Measurements from ENCODE around the gene TMEM108. TPM values are rescaled to one million over a fixed set of nuclear protein-coding genes. Genes with fewer than 3 reads are reported as not detected.

TMEM108 gene
- total and polyA plus RNA-seq, 2 of the 4 experiments (the other 2 are of a cell fraction) = 0.18 to 2.2 TPM

DNA sequence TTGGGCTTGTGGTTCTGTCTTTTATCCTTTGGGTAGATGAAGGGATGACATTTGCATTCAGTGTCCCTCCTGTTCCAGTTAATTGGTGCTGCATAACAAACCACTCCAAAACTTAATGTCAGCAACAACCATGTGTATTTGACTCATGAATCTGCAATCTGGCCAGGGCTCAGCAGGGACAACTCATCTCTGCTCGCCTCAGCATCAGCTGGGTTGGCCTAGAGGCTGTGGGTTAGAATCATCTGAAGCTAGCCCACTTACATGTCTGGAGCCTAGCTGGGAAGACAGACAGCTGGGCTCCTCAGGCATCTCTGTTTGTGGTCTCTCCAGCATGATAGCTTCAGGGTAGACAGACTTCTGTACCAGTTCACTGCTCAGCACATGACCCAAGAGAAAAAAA is 92.0 kb downstream of the TMEM108 start:
- in situ Hi-C loops (cut with MboI; ENCODE audit: low sequenced_read_pairs) = no loop called here
- CTCF ChIA-PET = no interaction called here

More for the DNA sequence above, 92.0 kb downstream of the TMEM108 start:
- intact Hi-C loops (cut with micrococcal nuclease) (no loop called here), dilution Hi-C loops (cut with HindIII; ENCODE audit: low sequenced_read_pairs, unreplicated experiment) (no loop called here)
- POLR2A ChIA-PET (ENCODE audit: unreplicated experiment) = no interaction called here
- Histone ChIP-seq H3K4me2 (ENCODE audit: low read depth, low read length) (no peak overlapping the region), H2BK5ac (ENCODE audit: low read depth, low read length, poor library complexity, severe bottlenecking) (no peak overlapping the region), H3K9me3 (ENCODE audit: control insufficient read depth, insufficient read depth, low read length) (no peaks in the 10 kb centered on the region), H3K4me3 (ENCODE audit: insufficient read depth, low read depth, low read length) (no peak overlapping the region), H3K9me1 (ENCODE audit: insufficient read depth, low read length) (no peaks in the 10 kb centered on the region), H3K23ac (ENCODE audit: low read depth, low read length) (no peak overlapping the region), H4K20me1 (ENCODE audit: insufficient read depth, low read length) (no peaks in the 10 kb centered on the region), H2AK5ac (ENCODE audit: low read depth, low read length) (no peak overlapping the region), H3K27ac (ENCODE audit: insufficient read depth, low read length) (no peak overlapping the region), H2AFZ (replicated peaks; ENCODE audit: low read length, poor library complexity) (no peak overlapping the region), H3K18ac (ENCODE audit: low read depth, low read length) (no peak overlapping the region), H4K5ac (ENCODE audit: low read depth, low read length) (no peak overlapping the region), H2BK15ac (ENCODE audit: low read depth, low read length) (no peak overlapping the region), H3K36me3 (ENCODE audit: control insufficient read depth, insufficient read depth, low read length) (no peaks in the 10 kb centered on the region), H2BK20ac (ENCODE audit: low read depth, low read length) (no peak overlapping the region), H3K9ac (ENCODE audit: low read depth, low read length) (no peak overlapping the region), H2AK9ac (replicated peaks; ENCODE audit: low read depth, low read length, poor library complexity) (no peak overlapping the region), H4K91ac (ENCODE audit: insufficient read depth, low read depth, low read length) (no peak overlapping the region), H3K79me1 (ENCODE audit: low read depth in 1 of 2, low read length in 2 of 2) (no peaks in the 10 kb centered on the region), H3K14ac (replicated peaks; ENCODE audit: low read depth, low read length) (no peak overlapping the region), H2BK120ac (ENCODE audit: low read depth, low read length) (no peak overlapping the region), H4K8ac (ENCODE audit: low read depth in 2 of 2, low read length in 2 of 2) (no peak overlapping the region), H3K56ac (ENCODE audit: extremely low read depth, insufficient read depth, low read length) (no peak overlapping the region), H3K27me3 (ENCODE audit: control insufficient read depth, insufficient read depth, low read length) (no peaks in the 10 kb centered on the region), H3K4me1 (ENCODE audit: control insufficient read depth, insufficient read depth, low read length) (no peaks in the 10 kb centered on the region), H3K4ac (ENCODE audit: low read depth, low read length) (no peak overlapping the region)
- ATAC-seq (ENCODE audit: low read depth) (no peak), DNase-seq (peak; percentile 48)
- BruUV-seq (replicated peaks) = no TSS peak
- WGBS, 2 experiments (ENCODE audit: extremely low coverage in 2 of 2, insufficient read length in 1 of 2) = 17% methylated on average over 1 of the region's 1 CpG; no CpG with 5 or more reads in 1 of the 2 experiments
- no peak for TF ChIP-seq NFE2L2 (IDR thresholded peaks at IDR 0.05; ENCODE audit: low read depth, low read length)
- no peak for TF ChIP-seq SMC3 (IDR thresholded peaks at IDR 0.05; ENCODE audit: low read depth, low read length)
- no peak for TF ChIP-seq MXI1 (IDR thresholded peaks at IDR 0.05; ENCODE audit: borderline replicate concordance, low read depth, low read length)
- no peak for TF ChIP-seq POLR2A (IDR thresholded peaks at IDR 0.05; ENCODE audit: low read depth, low read length)
- TF ChIP-seq MAFK (IDR thresholded peaks at IDR 0.05; ENCODE audit: low read depth, low read length) = no peak
- no peak for TF ChIP-seq FOS (IDR thresholded peaks at IDR 0.05; ENCODE audit: low read depth, low read length)
- TF ChIP-seq, protein P1, sequence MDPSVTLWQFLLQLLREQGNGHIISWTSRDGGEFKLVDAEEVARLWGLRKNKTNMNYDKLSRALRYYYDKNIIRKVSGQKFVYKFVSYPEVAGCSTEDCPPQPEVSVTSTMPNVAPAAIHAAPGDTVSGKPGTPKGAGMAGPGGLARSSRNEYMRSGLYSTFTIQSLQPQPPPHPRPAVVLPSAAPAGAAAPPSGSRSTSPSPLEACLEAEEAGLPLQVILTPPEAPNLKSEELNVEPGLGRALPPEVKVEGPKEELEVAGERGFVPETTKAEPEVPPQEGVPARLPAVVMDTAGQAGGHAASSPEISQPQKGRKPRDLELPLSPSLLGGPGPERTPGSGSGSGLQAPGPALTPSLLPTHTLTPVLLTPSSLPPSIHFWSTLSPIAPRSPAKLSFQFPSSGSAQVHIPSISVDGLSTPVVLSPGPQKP (IDR thresholded peaks at IDR 0.05; ENCODE audit: borderline replicate concordance, low read depth, low read length) = no peak
- no peak for TF ChIP-seq RAD21 (IDR thresholded peaks at IDR 0.05; ENCODE audit: low read length)
- TF ChIP-seq, protein P2, sequence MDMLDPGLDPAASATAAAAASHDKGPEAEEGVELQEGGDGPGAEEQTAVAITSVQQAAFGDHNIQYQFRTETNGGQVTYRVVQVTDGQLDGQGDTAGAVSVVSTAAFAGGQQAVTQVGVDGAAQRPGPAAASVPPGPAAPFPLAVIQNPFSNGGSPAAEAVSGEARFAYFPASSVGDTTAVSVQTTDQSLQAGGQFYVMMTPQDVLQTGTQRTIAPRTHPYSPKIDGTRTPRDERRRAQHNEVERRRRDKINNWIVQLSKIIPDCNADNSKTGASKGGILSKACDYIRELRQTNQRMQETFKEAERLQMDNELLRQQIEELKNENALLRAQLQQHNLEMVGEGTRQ (IDR thresholded peaks at IDR 0.05; ENCODE audit: low read depth, low read length) = no peak
- TF ChIP-seq CEBPB (IDR thresholded peaks at IDR 0.05; ENCODE audit: low read depth, low read length) = no peak
- TF ChIP-seq CHD1 (IDR thresholded peaks at IDR 0.05; ENCODE audit: low read depth, low read length) = no peak
- no peak for TF ChIP-seq BHLHE40 (IDR thresholded peaks at IDR 0.05; ENCODE audit: low read depth, low read length)
- no peak for TF ChIP-seq MAZ (IDR thresholded peaks at IDR 0.05; ENCODE audit: borderline replicate concordance, low read depth, low read length)
- no peak for TF ChIP-seq RCOR1 (IDR thresholded peaks at IDR 0.05; ENCODE audit: insufficient replicate concordance, low read length)
- TF ChIP-seq RFX5 (IDR thresholded peaks at IDR 0.05; ENCODE audit: low read depth, low read length) = no peak
- TF ChIP-seq, protein P3, sequence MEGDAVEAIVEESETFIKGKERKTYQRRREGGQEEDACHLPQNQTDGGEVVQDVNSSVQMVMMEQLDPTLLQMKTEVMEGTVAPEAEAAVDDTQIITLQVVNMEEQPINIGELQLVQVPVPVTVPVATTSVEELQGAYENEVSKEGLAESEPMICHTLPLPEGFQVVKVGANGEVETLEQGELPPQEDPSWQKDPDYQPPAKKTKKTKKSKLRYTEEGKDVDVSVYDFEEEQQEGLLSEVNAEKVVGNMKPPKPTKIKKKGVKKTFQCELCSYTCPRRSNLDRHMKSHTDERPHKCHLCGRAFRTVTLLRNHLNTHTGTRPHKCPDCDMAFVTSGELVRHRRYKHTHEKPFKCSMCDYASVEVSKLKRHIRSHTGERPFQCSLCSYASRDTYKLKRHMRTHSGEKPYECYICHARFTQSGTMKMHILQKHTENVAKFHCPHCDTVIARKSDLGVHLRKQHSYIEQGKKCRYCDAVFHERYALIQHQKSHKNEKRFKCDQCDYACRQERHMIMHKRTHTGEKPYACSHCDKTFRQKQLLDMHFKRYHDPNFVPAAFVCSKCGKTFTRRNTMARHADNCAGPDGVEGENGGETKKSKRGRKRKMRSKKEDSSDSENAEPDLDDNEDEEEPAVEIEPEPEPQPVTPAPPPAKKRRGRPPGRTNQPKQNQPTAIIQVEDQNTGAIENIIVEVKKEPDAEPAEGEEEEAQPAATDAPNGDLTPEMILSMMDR (conservative IDR thresholded peaks at IDR 0.05; ENCODE audit: low read depth, low read length) = no peak
